ENCODE results near the gene ZFYVE1. TPM values are rescaled to one million over a fixed set of nuclear protein-coding genes. Genes with fewer than 3 reads are reported as not detected.
"Not testable (repeated sequence)": the region's sequence is repeated elsewhere in the genome, so short reads cannot be mapped to it uniquely, and the experiment has no call there.

The ZFYVE1 gene
- total RNA-seq, 1 donor from 2014 or later, result 30.7 TPM

DNA sequence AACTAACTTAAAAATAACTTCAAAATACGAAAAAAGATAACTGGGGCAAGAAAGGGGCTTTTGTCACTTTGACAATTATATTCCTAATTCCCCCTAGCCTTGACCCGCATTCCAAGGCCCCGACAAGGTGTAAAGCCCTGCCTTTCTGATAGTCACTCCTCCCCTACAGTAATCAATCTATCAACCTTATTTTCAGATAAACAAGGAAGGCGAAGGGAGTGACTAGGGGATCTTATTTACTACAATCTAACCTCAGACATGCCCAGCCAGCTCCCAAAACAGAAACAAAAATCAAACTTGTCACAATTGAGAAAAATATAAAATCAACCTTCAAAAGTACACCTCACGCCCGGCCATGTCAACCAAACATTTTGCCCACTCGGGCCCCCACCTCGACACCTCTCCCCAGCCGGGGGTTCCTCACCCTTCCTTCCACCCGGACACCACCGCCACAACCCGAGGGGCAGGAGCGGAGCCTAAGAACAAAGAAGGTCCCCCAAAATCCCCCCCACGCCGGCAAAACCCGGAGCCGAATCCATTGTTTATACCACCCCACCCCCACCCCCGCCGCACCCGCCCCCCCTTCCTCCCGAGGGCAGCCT, 562 bp downstream of the ZFYVE1 start:
- Mint-ChIP-seq H3K4me3 (ENCODE audit: low read depth) (peak overlapping the region; percentile 87), H3K9me3 (ENCODE audit: low read depth) (no peaks in the 10 kb centered on the region), H3K4me1 (ENCODE audit: low read depth) (peaks cover 19% of the 10 kb centered on the region), H3K27me3 (no peaks in the 10 kb centered on the region), H3K27ac (peak overlapping the region; percentile 95), H3K36me3 (ENCODE audit: insufficient read depth) (peaks cover 14% of the 10 kb centered on the region)
- TF ChIP-seq, protein P1, sequence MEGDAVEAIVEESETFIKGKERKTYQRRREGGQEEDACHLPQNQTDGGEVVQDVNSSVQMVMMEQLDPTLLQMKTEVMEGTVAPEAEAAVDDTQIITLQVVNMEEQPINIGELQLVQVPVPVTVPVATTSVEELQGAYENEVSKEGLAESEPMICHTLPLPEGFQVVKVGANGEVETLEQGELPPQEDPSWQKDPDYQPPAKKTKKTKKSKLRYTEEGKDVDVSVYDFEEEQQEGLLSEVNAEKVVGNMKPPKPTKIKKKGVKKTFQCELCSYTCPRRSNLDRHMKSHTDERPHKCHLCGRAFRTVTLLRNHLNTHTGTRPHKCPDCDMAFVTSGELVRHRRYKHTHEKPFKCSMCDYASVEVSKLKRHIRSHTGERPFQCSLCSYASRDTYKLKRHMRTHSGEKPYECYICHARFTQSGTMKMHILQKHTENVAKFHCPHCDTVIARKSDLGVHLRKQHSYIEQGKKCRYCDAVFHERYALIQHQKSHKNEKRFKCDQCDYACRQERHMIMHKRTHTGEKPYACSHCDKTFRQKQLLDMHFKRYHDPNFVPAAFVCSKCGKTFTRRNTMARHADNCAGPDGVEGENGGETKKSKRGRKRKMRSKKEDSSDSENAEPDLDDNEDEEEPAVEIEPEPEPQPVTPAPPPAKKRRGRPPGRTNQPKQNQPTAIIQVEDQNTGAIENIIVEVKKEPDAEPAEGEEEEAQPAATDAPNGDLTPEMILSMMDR (IDR thresholded peaks at IDR 0.05; ENCODE audit: unreplicated experiment), result no peak
- DNase-seq (ENCODE audit: low spot score, unreplicated experiment), result no peak

GRCh38 chr14:73025544-73025943, 1.4 kb downstream of the ZFYVE1 start:
- Mint-ChIP-seq H3K9me3 (ENCODE audit: low read depth) (no peaks in the 10 kb centered on the region), H3K27ac (peak overlapping the region; percentile 95), H3K36me3 (ENCODE audit: insufficient read depth) (peaks cover 15% of the 10 kb centered on the region), H3K4me3 (ENCODE audit: low read depth) (peak overlapping the region; percentile 87), H3K27me3 (no peaks in the 10 kb centered on the region), H3K4me1 (ENCODE audit: low read depth) (peaks cover 19% of the 10 kb centered on the region)
- no peak for DNase-seq (ENCODE audit: low spot score, unreplicated experiment)
- TF ChIP-seq, protein P1 (IDR thresholded peaks at IDR 0.05; ENCODE audit: unreplicated experiment), result no peak

DNA sequence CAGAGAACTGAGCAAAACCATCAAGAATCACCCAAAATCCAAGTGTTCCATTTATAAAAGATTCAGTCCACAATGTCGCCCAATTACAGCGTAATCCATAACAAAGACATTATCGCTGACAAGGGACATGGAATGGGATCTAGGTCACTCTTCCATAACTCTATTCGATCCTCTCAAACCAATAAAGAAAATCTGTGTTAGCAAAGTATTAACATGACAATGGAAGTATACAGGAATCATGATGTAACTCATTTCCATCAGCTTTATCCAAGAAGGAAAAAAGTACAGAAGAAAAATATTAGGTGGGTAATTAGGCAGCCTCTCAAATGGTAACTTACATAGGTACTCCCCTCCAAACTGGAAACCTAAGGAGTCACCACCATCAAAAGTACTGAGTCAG, 4.9 kb downstream of the ZFYVE1 start:
- DNase-seq (ENCODE audit: low spot score, unreplicated experiment), result no peak
- no peaks in the 10 kb centered on the region for H3K9me3 Mint-ChIP-seq (ENCODE audit: low read depth)
- H3K4me1 Mint-ChIP-seq (ENCODE audit: low read depth), result peaks cover 20% of the 10 kb centered on the region
- no peaks in the 10 kb centered on the region for H3K27me3 Mint-ChIP-seq
- H3K4me3 Mint-ChIP-seq (ENCODE audit: low read depth), result no peak overlapping the region
- no peak overlapping the region for H3K27ac Mint-ChIP-seq
- TF ChIP-seq, protein P1 (IDR thresholded peaks at IDR 0.05; ENCODE audit: unreplicated experiment), result no peak
- H3K36me3 Mint-ChIP-seq (ENCODE audit: insufficient read depth), result peaks cover 23% of the 10 kb centered on the region

- peaks cover 18% of the 10 kb centered on the region for H3K36me3 Mint-ChIP-seq (ENCODE audit: insufficient read depth)
- not testable (repeated sequence) for H3K27ac Mint-ChIP-seq; DNase-seq (ENCODE audit: low spot score, unreplicated experiment); H3K27me3 Mint-ChIP-seq; H3K4me1 Mint-ChIP-seq (ENCODE audit: low read depth); H3K9me3 Mint-ChIP-seq (ENCODE audit: low read depth); H3K4me3 Mint-ChIP-seq (ENCODE audit: low read depth)
Observed at GRCh38 chr14:73016011-73016410, 10.9 kb downstream of the ZFYVE1 start.

DNA sequence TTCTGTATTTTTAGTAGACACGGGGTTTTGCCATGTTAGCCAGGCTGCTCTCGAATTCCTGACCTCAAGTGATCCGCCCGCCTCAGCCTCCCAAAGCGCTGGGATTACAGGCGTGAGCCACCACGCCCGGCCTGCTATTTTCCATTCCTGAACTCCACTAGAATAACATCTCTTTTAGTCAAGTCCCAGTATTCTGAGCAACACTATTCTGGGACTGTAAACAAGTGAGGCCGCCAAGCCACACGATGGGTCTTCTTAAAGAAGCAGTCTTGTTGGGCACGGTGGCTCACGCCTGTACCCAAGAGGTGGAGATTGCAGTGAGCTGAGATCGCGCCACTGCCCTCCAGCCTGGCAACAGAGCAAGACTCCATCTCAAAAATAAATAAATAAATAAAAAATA, 11.4 kb downstream of the ZFYVE1 start:
- peaks cover 18% of the 10 kb centered on the region for H3K36me3 Mint-ChIP-seq (ENCODE audit: insufficient read depth)
- H3K27ac Mint-ChIP-seq; H3K4me3 Mint-ChIP-seq (ENCODE audit: low read depth); H3K9me3 Mint-ChIP-seq (ENCODE audit: low read depth); H3K27me3 Mint-ChIP-seq; DNase-seq (ENCODE audit: low spot score, unreplicated experiment); H3K4me1 Mint-ChIP-seq (ENCODE audit: low read depth): not testable (repeated sequence)

GRCh38 chr14:73014105-73014504, 12.8 kb downstream of the ZFYVE1 start:
- Mint-ChIP-seq H3K4me1 (ENCODE audit: low read depth) (peaks cover 5% of the 10 kb centered on the region), H3K27me3 (no peaks in the 10 kb centered on the region), H3K27ac (no peak overlapping the region), H3K36me3 (ENCODE audit: insufficient read depth) (peaks cover 17% of the 10 kb centered on the region), H3K9me3 (ENCODE audit: low read depth) (no peaks in the 10 kb centered on the region), H3K4me3 (ENCODE audit: low read depth) (no peak overlapping the region)
- DNase-seq (ENCODE audit: low spot score, unreplicated experiment), result no peak
- TF ChIP-seq, protein P1 (IDR thresholded peaks at IDR 0.05; ENCODE audit: unreplicated experiment), result no peak

GRCh38 chr14:73011189-73011588, 15.7 kb downstream of the ZFYVE1 start:
- not testable (repeated sequence) for H3K4me1 Mint-ChIP-seq (ENCODE audit: low read depth)

More at GRCh38 chr14:73011189-73011588, 15.7 kb downstream of the ZFYVE1 start:
- not testable (repeated sequence) for H3K4me3 Mint-ChIP-seq (ENCODE audit: low read depth); DNase-seq (ENCODE audit: low spot score, unreplicated experiment); H3K27me3 Mint-ChIP-seq; H3K9me3 Mint-ChIP-seq (ENCODE audit: low read depth); H3K27ac Mint-ChIP-seq
- H3K36me3 Mint-ChIP-seq (ENCODE audit: insufficient read depth), result peaks cover 10% of the 10 kb centered on the region

All from progenitor cell of endocrine pancreas (in vitro differentiated cells).